GM21576 (cell line): ENCODE data around the gene TTBK2.
A peak's percentile ranks its signal among the peaks of the same experiment; 100 is the strongest.

Source experiments
- ATAC-seq: cut with Tn5 transposase; IDR thresholded peaks from one replicate; pipeline ENCODE4 v1.9.1; 2021; ENCODE audit warnings: mild to moderate bottlenecking, moderate library complexity; ENCODE audit not compliant: unreplicated experiment

TTBK2 gene

DNA sequence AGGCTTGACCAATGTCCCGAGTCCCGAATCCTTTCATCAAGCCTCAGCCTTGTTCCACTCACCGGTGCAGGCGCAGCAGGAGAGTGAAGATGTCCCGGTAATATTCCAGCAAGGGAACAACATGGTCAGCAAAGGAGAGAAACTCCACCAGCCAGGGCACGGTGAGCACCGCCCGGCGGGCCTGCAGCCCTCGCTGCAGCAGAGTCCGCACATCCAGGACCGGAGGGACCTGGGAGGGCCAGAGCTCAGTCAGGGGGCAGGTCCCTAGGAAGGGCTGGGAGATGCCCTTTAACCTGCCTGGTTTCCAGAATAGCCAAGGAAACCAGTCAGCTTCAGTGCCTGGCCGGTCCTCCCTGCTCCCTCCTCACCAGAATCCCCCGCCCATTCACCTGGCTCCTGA, 190.0 kb downstream of the TTBK2 start:
- ATAC-seq: no peak

DNA sequence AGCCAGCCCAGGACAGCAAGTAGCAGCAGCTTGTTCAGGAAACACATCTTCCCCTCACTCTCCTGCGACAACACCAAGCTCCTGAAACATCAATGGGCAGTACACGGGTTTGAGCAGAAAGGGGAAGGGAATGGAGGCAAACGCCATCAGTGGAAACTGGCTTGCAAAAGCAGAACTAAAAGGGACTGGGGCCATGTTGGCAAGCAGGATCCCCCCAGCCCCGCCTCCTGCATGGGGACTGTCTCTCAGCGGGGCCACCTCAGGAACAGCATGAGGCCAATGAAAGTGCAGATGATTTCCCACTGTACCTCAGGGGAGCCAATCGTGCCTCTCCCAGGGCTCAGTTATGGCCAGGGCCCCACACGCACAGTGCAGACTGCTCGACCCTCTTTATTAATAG, 190.4 kb downstream of the TTBK2 start:
- no peak for ATAC-seq

DNA sequence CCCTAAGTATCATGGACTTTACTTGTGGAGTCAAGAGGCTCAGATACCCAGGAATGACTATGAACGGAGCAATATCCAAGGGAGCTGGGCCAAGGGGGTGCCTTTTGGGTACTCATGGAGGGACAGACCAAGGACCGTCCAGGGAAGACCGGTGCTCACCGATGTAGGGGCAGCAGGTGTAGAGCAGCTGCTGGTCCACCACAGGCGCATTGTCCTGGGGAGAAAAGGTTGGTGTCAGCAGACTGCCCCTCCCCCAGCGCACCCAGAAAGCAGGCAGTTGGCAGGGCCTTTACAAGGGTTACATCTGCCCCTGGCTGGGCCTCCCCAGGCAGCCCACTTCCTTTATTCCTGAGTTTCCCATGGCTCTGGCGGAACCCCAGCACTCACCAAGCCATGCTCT, 191.2 kb downstream of the TTBK2 start:
- no peak for ATAC-seq

DNA sequence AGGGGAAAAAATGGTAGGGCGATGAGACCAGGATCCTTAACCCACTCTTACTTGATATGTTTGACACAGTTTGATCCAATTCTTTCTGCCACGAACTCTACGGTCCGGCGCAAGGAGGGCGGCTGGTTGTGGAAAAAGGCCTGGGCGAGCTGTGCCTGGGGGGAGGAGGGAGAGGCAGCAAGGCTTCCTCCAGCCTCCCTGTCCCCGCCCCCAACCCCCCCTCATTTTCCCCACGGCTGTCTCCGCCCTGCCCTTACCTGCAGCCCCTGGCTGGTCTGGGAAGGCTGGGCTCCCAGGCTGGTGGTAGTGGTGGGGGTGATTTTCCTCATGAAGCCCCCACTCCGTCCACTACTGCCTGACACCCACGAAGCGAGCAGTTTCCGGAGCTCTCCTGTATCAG, 191.6 kb downstream of the TTBK2 start:
- no peak for ATAC-seq

DNA sequence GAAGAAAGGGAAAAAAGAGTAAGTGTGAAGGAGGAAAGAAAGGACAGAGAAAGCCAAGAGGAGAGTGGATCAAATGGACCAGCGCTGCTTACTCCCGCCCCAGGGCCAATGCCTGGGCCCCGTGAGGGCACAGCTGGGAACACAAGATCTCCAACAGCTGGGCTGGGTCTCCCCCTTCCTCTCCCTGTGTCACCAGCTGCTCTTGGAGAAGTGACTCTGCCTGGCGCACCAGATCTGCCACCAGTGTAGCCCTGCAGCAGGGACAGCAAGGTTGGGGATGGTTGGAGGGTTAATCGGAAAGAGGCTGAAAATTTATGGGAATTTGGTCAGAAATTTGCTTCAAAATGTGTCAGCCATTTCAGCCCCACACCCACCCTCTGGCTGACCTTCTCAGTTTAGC, 192.0 kb downstream of the TTBK2 start:
- no peak for ATAC-seq

DNA sequence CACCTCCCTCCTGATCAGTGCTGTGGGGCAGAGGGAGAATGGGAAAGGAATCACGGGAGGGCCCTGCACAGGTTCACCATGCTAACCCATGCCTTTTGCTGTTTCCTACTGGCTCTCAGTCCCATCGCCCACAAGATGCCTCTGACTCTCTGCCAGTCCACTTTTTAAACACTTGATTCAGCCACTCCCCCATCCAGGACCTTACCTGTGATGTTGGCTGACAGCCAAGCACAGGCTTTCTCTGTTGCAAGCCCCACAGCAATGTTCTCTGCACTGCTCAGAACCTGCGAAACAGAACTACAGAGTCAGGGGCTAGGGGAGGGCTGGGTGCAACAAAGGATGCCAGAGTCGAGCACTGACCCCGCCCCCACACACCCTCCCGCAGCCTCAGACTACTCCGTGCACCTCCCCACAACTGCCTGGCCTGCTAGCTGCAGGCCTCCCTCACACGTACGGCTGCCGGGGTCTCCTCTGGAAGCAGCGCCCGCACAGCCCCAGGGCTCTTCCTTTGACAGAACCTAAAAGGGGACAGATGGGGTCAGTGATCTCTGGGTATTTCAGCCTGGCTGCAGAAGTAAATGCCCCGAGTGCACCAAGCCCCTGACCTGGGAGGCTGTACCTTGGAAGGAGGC, 192.7 kb downstream of the TTBK2 start:
- ATAC-seq: no peak

DNA sequence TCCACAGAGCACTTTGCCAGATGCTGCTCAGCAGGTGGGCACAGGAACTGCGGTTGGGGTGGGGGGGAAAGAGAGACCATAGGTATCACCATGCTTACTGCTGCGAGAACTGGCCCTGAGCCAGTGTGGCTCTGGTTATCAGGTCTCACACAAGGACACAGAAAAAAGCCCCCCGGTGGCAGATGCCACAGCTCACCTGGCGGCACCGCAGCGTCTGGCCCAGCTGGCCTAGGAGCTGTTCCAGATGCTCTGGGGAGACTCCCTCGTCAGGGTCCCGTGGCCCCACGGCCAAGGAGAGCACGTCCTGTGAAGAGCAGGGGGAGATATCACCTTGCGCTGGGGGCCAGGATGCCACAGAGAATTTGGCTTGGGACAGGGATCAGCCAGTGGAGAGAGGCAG, 194.5 kb downstream of the TTBK2 start:
- no peak for ATAC-seq

DNA sequence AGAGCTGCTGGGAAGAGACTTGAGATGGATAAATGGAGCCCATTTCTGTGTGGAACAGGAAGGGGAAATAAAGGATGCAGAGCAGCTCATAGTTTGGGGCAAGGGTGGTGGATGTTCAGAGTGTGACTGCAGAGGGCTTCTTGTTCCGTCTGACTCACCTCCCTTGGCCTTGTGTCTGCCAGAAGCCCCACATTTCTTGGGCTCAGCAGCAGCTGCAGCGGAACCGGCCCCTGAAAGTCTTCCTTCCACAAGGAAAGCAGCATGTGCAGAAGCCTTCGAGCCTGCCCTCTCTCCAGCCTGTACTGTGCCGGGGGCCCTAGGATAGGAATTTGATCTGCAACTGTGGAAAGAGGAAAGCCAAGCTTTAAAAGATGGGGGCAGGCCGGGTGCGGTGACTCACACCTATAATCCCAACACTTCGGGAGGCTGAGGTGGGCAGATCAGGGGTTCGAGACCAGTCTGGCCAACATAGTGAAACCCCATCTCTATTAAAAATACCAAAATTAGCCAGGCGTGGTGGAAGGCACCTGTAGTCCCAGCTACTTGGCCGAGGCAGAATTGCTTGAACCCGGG, 195.2 kb downstream of the TTBK2 start:
- no peak for ATAC-seq

DNA sequence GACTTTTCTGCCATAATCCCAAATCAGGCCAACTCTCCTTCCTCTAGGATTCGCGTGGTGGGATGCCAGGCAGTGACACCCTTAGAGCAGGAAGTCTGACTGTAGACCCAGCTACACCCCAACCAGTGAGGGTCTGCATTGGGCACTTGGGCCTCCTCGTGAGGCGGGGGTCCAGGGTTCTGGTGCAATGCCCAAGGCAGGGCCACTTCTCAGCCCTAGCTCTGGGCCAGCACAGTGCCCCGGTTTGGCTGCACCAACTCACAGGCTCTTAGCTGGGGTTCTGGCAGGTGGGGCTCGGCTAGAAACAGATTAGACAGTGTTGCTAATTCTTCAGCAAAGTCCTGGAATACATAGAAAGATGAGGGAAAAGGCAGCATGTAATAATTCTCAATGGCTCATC, 196.3 kb downstream of the TTBK2 start:
- no peak for ATAC-seq

DNA sequence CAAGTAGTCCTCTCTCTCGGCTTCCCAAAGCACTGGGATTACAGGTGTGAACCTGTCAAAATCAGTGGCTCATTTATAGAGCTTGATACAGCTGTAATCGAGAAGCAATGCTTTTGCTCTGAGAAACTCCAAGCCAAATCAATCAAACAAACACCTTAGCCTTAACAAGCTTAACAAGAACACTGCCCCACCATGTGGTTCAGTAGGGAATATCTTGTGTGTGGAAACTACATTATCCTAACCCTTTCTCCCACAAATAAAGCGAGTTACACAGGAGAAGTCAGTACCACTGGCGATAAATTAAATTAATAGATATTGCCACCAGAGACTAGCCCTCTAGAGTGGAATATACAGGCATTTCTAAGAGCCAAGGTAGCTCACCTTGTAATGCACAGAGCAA, 197.5 kb downstream of the TTBK2 start:
- ATAC-seq: no peak

DNA sequence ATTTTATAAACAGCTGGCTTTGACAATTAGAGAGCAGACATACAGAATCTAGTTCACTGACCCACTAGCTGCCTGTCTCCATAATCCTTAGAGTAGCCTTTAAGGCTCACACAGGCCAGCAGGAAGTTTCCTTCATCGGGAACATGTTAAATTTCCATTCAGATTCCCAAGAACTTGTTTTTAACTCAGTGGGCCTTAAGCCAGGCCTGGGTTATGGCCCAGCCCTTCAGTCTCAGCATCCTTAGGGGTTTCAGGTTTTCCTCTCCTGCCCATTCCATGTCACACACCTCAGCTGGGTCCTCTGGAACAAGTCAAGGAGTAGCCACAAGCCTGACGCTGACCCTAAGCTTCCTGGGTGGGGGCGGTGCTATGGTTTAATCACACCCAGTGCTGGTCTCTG, 198.7 kb downstream of the TTBK2 start:
- ATAC-seq: no peak

DNA sequence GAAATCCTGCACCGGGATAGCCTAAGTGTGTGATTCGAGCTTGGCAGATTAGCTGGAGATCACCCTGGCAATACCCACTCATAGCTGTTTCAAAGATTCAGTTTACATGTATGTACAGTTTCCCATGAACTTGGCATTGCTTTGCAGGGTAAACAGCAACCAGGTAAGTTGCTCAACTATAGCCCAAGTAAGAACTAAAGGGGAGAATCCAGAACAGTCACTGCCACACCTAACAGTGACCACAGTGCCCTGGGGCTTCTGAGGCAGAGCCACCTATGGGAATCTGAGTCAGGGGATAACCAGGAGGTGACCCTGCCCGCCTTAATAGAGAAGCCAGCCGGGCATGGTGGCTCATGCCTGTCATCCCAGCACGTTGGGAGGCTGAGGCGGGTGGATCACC, 199.6 kb downstream of the TTBK2 start:
- no peak for ATAC-seq

DNA sequence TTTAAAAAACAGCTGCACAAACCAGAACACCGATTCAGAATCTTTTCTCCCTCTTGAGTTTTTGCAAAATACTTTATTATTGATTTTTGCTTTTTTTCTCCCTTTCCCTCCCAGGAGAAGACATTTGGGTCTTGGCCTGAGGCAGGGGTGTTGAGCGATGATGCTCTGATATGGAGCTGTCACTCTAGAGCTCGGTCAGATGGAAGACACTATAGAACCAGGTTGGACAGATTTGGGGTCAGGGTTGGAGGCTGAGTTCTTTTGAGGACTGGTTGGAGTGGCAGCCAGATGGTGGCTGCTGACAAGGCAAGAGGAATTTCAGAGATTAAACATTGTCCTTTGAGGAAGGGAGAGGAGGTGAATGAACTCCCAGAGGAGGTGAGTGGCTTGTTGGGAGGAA, 200.5 kb downstream of the TTBK2 start:
- ATAC-seq: no peak

DNA sequence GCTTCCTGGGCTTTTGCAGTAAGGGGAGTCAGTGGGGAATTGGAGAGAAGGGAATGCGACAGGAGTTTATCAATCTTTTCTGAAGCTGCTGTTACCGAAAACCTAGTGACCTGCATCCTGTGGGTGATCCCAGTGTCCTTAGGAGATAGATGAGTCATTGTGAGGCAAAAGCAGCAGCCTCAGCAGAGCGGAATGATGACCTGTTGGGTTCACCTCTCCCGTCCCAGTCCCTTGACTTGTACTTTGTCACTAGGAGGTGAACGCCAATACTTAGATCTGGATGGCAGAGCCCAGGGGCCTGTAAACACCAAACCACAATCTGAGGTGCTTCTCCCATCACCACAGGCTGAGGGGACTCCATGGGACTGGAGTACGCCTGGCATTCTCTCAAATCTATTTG, 201.5 kb downstream of the TTBK2 start:
- ATAC-seq: no peak

DNA sequence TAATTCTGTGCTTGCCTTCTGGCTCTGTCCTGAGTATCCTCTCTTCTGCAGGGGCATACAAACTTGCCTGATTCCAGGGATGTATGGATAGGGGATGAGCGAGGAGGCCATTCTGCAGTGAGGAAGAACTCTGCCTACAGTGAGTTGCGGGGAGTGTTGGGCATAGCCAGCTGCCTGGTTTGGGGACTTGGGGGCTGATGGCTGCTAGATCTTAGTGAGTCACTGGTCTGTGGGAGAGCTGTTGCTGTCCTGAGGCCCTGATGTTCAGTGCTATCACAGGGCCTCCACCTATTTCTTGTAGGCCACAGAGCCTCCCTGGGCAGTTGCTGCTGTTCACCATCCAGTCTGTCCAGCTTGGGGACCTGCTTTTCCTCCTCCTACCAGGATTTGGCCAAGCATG, 204.0 kb downstream of the TTBK2 start:
- no peak for ATAC-seq

DNA sequence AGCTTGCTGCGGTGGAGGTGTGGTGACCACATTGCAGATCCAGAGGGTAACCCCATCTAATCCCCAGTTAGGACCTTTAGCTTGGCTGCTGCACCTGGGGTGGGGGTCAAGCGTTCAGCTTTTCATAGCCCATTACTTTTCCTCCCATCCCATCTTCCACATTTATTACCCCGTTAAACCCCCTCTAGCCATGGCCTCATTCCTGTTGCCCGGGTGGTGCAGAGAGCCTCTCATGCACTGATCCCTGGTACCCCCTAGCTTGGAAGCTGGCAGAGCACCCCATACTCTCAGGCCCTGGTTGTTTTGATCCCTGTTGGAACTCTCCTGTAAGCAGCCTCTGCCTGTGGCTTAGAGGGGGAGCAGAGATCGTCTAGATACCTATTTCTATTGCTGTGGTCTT, 204.5 kb downstream of the TTBK2 start:
- ATAC-seq: no peak

DNA sequence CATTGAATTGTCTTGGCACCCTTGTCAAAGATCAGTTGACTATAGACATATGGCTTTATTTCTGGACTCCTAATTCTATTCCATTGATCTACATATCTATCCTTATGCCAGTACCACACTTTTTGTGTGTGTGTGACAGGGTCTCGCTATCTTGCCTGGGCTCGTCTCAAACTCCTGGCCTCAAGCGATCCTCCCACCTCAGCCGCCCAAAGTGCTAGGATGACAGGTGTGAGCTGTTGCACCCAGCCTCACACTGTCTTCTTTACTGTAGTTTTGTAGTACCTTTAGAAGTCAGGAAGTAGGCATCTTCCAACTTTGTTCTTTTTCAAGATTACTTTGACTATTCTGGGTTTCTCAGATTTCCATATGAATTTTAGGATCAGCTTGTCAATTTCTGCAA, 208.0 kb downstream of the TTBK2 start:
- ATAC-seq: no peak

DNA sequence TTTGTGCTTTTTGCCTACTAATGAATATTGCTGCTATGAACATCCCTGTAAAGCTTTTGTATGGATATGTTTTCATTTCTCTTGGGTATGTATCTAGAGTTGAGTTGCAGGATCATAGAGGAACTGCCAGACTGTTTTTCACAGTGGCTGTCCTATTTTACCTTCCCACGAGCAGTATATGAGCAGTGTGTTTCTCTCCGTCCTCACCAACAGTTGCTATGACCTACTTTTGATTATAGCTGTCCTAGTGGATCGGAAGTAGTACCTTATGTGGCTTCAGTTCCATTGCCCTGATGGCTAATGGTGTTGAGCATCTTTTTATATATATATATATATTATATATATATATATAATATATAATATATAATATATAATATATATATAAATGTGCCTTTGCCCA, 208.8 kb downstream of the TTBK2 start:
- ATAC-seq: no peak

DNA sequence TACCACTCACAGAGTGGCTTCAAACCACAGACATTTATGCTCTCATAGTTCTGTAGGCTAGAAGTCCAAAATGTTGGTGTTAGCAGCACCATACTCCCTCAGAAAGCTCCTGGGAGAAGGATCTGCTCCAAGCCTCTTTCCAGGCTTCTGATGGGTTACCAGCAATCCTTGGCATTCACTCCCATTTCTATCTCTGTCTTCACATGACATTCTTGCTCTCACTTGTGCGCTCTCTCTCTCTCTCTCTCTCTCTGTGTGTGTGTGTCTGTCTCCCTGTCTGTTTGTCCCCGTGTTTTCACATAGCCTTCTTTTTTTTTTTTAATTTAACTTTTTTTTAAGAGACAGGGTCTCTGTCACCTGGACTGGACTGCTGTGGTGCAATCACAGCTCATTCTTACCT, 209.9 kb downstream of the TTBK2 start:
- no peak for ATAC-seq

DNA sequence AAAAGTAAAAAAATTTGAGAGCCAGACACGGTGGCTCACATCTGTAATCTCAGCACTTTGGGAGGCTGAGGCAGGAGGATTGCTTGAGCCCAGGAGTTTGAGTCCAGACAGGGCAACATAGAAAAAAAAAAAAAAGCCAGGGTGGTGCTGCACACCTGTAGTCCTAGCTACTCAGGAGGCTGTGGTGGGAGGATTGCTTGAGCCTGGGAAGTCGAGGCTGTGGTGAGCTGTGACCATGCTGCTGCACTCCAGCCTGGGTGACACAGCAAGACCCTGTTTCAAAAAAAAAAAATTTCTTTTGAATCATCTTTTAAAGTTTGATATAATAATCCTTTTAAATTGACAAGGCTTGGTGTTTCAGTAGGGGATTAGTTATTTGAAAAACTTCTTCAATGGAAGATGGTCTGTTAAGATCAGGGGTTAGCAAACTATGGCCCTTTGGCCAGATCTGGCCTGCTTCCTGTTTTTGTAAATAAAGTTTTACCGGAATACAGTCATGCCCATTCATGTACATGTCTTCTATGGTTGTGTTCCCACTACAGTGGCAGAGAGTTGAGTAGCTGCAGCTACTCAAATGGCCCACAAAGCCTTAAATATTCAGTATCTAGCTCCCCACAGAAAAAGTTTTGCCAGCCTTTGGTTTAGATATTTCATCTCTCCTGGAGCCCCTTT, 212.6 kb downstream of the TTBK2 start:
- no peak for ATAC-seq

DNA sequence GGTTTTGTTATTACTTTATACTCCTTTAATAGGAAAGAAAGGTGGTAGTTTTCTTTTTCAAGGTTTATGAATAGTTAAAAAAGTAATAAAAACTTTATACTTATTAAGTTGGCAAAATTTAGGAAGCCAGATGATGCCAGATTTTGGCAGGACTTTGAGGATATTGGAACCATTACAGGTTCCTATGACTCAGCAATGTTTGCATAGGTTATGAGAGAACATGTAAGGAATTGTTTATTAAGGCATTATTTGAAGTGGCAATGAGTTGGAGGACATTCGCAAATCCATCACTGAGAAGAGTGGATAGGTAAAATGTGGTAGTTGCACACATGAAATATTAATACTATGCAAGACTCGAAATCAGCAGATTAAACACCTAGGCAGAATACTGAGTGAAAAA, 213.5 kb downstream of the TTBK2 start:
- no peak for ATAC-seq

DNA sequence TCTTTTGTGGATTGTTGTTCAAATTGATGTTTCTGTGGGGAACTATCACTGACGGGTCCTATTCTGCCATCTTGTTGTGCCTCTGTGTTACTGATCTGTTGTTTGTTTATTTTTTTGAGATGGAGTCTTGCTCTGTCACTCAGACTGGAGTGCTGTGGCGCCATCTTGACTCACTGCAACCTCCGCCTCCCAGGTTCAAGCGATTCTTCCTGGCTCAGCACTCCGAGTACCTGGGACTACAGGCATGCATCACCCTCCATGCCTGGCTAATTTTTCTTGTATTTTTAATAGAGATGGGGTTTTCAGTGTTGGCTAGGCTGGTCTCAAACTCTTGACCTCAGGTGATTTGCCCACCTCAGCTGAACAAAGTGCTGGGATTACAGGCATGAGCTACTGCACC, 215.2 kb downstream of the TTBK2 start:
- no peak for ATAC-seq

DNA sequence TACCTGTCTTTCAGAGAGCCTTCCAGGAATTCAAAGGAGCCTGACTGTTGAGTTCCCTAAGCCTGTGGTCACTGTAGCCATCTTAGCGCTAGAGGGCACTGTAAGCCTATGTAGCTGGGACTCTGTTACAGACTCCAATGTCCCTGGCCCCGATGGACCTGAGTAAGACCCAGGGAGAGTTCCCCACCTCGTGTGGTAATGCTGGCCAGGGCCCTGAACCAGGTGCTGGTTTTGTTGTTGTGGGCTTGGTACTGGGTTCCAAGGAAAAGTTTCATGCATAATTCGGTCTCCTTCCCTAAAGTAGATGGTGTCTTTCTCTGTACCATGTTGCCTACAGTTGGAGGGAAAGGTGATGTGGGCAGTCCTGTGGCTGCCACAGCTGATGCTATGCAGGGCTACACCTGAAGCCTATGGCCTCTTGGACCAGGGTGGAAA, 216.1 kb downstream of the TTBK2 start:
- ATAC-seq: peak; percentile 69
